ENCODE measurements around the gene SUPT7L. TPM values are rescaled to one million over a fixed set of nuclear protein-coding genes. Genes with fewer than 3 reads are reported as not detected.

Gene SUPT7L
- total and polyA plus RNA-seq, 2 of the 13 experiments (the other 11 are each of a cell fraction or from before 2014, with no cell fraction given) = 32.9 to 77.5 TPM

DNA sequence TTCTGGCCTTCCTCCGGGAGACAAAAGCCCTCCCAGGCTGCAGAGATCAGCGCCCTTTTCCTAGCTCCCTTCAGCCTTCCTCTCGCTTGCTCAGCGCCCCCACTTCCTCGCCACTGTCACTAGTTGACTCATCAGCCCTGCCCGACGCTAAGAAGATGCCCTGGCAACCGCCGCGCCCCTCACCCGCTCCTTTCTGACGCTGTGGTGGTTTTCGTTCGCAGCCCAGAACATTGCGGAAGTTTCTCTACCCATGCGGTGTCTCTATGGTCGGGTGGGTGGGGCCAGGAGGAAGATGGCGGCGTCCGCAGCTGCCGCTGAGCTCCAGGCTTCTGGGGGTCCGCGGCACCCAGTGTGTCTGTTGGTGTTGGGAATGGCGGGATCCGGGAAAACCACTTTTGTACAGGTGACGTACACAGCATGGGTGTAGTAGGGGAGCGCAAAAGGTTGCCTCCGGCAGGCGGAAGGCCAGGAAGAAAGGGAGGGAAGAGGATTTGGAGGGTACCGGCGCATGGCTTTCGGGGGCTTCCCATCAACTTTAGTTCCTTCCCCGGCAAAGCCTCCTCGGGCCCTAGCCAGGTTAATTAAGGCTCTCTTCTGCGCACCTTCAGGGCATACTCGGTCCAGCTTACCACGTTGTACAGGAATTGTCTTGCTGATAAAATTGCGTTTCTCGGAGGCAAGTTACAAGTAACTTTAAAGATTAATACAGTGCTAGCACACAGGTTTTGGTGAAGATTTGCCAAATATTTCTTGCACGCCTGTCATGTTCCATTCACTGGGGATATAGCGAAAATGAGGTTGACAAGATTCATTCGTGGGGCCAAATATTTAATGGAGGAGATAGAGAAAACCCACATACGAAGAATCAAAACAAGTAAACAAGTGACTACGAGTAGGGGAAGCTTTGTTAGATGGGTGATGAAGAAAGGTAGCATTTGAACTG, 34.4 kb downstream of the SUPT7L start, which contains the start of the genes CCDC121 and GPN1 (continued):
- peak; percentile 66 for TF ChIP-seq THRA (CRISPR knock-in tag; IDR thresholded peaks at IDR 0.05; ENCODE audit: borderline replicate concordance)
- TF ChIP-seq MAX (IDR thresholded peaks at IDR 0.05) = peak; percentile 92
- TF ChIP-seq ETV6 (CRISPR knock-in tag; conservative IDR thresholded peaks at IDR 0.05) = peak; percentile 25
- TF ChIP-seq ZNF205 (CRISPR knock-in tag; IDR thresholded peaks at IDR 0.05) = no peak
- TF ChIP-seq RCOR2 (CRISPR knock-in tag; IDR thresholded peaks at IDR 0.05) = no peak
- TF ChIP-seq ZNF468 (CRISPR knock-in tag; IDR thresholded peaks at IDR 0.05) = no peak
- TF ChIP-seq, protein P1, sequence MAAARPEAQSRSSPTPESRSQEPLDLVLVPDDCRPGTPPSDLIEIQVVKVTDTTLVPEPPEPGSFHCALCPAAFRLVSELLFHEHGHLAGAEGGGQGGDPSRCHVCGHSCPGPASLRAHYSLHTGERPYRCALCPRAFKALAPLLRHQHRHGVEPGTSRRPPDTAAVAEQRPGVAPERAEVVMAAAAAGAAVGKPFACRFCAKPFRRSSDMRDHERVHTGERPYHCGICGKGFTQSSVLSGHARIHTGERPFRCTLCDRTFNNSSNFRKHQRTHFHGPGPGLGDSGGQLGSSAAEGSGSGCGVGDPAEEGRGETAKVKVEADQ (CRISPR knock-in tag; IDR thresholded peaks at IDR 0.05; ENCODE audit: borderline replicate concordance) = peak; percentile 95
- TF ChIP-seq BRF2 (CRISPR knock-in tag; IDR thresholded peaks at IDR 0.05) = 0 out of 2 replicates have a peak, but pooled peaks have one; percentile 47
- TF ChIP-seq KDM3A (CRISPR knock-in tag; IDR thresholded peaks at IDR 0.05; ENCODE audit: low read depth) = peak; percentile 80
- peak; percentile 31; the same call in 1 of the 2 replicates for TF ChIP-seq ZFP1 (CRISPR knock-in tag; IDR thresholded peaks at IDR 0.05)
- peak; percentile 84; the same call in 1 of the 2 replicates for TF ChIP-seq ZNF335 (CRISPR knock-in tag; IDR thresholded peaks at IDR 0.05)
- TF ChIP-seq, protein P2, sequence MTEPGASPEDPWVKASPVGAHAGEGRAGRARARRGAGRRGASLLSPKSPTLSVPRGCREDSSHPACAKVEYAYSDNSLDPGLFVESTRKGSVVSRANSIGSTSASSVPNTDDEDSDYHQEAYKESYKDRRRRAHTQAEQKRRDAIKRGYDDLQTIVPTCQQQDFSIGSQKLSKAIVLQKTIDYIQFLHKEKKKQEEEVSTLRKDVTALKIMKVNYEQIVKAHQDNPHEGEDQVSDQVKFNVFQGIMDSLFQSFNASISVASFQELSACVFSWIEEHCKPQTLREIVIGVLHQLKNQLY (CRISPR knock-in tag; IDR thresholded peaks at IDR 0.05) = 0 out of 2 replicates have a peak, but pooled peaks have one; percentile 33
- peak; percentile 98 for TF ChIP-seq GABPB1 (CRISPR knock-in tag; IDR thresholded peaks at IDR 0.05)
- peak; percentile 76 for TF ChIP-seq ZNF639 (CRISPR knock-in tag; conservative IDR thresholded peaks at IDR 0.05)
- no peak for TF ChIP-seq ZNF530 (CRISPR knock-in tag; IDR thresholded peaks at IDR 0.05; ENCODE audit: low read depth)
- TF ChIP-seq MAZ (IDR thresholded peaks at IDR 0.05; ENCODE audit: borderline replicate concordance, low read depth, low read length) = 0 out of 2 replicates have a peak, but pooled peaks have one; percentile 47
- peak; percentile 92 for TF ChIP-seq MAZ (CRISPR knock-in tag; IDR thresholded peaks at IDR 0.05; ENCODE audit: low read depth)
- no peak for TF ChIP-seq ZNF431 (CRISPR knock-in tag; IDR thresholded peaks at IDR 0.05; ENCODE audit: borderline replicate concordance, low read depth)
- TF ChIP-seq, protein P3, sequence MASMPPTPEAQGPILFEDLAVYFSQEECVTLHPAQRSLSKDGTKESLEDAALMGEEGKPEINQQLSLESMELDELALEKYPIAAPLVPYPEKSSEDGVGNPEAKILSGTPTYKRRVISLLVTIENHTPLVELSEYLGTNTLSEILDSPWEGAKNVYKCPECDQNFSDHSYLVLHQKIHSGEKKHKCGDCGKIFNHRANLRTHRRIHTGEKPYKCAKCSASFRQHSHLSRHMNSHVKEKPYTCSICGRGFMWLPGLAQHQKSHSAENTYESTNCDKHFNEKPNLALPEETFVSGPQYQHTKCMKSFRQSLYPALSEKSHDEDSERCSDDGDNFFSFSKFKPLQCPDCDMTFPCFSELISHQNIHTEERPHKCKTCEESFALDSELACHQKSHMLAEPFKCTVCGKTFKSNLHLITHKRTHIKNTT (CRISPR knock-in tag; IDR thresholded peaks at IDR 0.05) = no peak
- TF ChIP-seq ZNF446 (CRISPR knock-in tag; IDR thresholded peaks at IDR 0.05) = peak; percentile 78; the same call in 1 of the 2 replicates
